GM19452 (cell line): Measurements from ENCODE around the gene PRKCA.
"Not testable (repeated sequence)": the region's sequence is repeated elsewhere in the genome, so short reads cannot be mapped to it uniquely, and the experiment has no call there.

Experiments
- ATAC-seq: cut with Tn5 transposase; IDR thresholded peaks from one replicate; pipeline ENCODE4 v1.9.1; 2021; ENCODE audit not compliant: unreplicated experiment

Gene PRKCA

GRCh38 chr17:66287911-66288310 is 14.5 kb upstream of the PRKCA start:
- ATAC-seq = no peak

- ATAC-seq = no peak
Observed at GRCh38 chr17:66290101-66290722, 12.2 kb upstream of the PRKCA start.

GRCh38 chr17:66292353-66292752 is 10.1 kb upstream of the PRKCA start:
- no peak for ATAC-seq

GRCh38 chr17:66296289-66296725 is 6.1 kb upstream of the PRKCA start:
- ATAC-seq = no peak

GRCh38 chr17:66297443-66297842 is 5.0 kb upstream of the PRKCA start:
- not testable (repeated sequence) for ATAC-seq

- ATAC-seq = no peak
Observed at GRCh38 chr17:66299711-66300110, 2.7 kb upstream of the PRKCA start.

GRCh38 chr17:66300956-66301355 is 1.5 kb upstream of the PRKCA start:
- ATAC-seq = no peak

GRCh38 chr17:66301367-66301863 is 998 bp upstream of the PRKCA start:
- no peak for ATAC-seq

- peak; percentile 30 for ATAC-seq
Observed at GRCh38 chr17:66302761-66303626, 581 bp downstream of the PRKCA start.

GRCh38 chr17:66304304-66305174 is 2.1 kb downstream of the PRKCA start:
- ATAC-seq = no peak

GRCh38 chr17:66306446-66306845 is 4.0 kb downstream of the PRKCA start:
- no peak for ATAC-seq

- ATAC-seq = no peak
Observed at GRCh38 chr17:66307257-66307656, 4.8 kb downstream of the PRKCA start.

GRCh38 chr17:66308856-66309255 is 6.4 kb downstream of the PRKCA start:
- no peak for ATAC-seq

- no peak for ATAC-seq
Observed at GRCh38 chr17:66309793-66310192, 7.4 kb downstream of the PRKCA start.

GRCh38 chr17:66310528-66311148 is 8.2 kb downstream of the PRKCA start:
- no peak for ATAC-seq

GRCh38 chr17:66312912-66313311 is 10.5 kb downstream of the PRKCA start:
- no peak for ATAC-seq

- no peak for ATAC-seq
Observed at GRCh38 chr17:66313325-66313724, 10.9 kb downstream of the PRKCA start.

- ATAC-seq = no peak
Observed at GRCh38 chr17:66313995-66314659, 11.7 kb downstream of the PRKCA start.

- ATAC-seq = no peak
Observed at GRCh38 chr17:66317629-66318028, 15.2 kb downstream of the PRKCA start.

- ATAC-seq = no peak
Observed at GRCh38 chr17:66319226-66319625, 16.8 kb downstream of the PRKCA start.
